SU-DHL-6 (cell line): ENCODE results near the gene SLC37A2.

Experiments used
- EZH2phosphoT487 ChIP-seq: fragments of 200-600 bp; sonication (generic), shearing (Covaris generic); conservative IDR thresholded peaks from 2 replicates; pipeline ENCODE4 v1.6.1; 2018; ENCODE audit warnings: mild to moderate bottlenecking, antibody characterized with exemption, low read length, moderate library complexity, mixed read lengths
- TF ChIP-seq, protein P1 (sequence below): fragments of 200-600 bp; sonication (generic); IDR thresholded peaks from one replicate; pipeline ENCODE4 v1.5.1; 2017; ENCODE audit warnings: antibody characterized with exemption, mild to moderate bottlenecking, low read length, moderate library complexity; ENCODE audit not compliant: insufficient read depth, poor library complexity, severe bottlenecking

DNA sequence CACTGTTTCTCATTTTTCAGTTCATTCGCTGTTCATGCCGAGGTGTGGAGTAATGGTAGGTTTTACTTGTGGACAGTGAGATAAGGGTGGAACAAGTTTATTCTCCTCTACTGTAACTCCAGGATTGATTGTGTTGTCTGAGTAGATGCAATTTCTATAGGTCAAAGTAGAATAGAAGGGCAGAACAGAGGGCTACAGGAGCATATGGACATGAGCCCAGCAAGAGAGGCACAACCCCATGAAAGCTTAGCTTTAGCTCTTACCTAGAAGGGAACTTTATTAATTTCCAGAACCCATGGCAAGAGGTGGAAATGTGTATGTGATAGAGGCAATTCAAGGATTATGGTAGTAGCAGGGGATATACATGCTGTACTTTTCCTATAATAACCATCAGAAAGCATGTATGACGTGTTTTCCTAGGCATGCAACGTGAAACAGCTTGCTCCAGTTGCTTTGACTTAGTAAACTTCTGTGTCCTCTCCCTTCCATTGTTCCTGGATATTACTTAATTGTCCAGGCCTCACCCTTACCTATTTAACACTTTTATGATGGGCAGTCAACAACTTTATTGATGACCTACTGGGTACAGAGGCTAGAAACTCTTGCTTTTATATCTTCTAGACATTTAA is 13.8 kb upstream of the SLC37A2 start:
- TF ChIP-seq, protein P1, sequence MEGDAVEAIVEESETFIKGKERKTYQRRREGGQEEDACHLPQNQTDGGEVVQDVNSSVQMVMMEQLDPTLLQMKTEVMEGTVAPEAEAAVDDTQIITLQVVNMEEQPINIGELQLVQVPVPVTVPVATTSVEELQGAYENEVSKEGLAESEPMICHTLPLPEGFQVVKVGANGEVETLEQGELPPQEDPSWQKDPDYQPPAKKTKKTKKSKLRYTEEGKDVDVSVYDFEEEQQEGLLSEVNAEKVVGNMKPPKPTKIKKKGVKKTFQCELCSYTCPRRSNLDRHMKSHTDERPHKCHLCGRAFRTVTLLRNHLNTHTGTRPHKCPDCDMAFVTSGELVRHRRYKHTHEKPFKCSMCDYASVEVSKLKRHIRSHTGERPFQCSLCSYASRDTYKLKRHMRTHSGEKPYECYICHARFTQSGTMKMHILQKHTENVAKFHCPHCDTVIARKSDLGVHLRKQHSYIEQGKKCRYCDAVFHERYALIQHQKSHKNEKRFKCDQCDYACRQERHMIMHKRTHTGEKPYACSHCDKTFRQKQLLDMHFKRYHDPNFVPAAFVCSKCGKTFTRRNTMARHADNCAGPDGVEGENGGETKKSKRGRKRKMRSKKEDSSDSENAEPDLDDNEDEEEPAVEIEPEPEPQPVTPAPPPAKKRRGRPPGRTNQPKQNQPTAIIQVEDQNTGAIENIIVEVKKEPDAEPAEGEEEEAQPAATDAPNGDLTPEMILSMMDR = no peak
- no peak for TF ChIP-seq EZH2phosphoT487
